OCI-LY7 (cell line): ENCODE measurements around the gene SNIP1. TPM values are rescaled to one million over a fixed set of nuclear protein-coding genes. Genes with fewer than 3 reads are reported as not detected.

Experiments
- BruUV-seq: library from RNA; stranded (reverse); fragments of 400-500 nt; replicated peaks from 2 replicates; lab custom pipeline; 2021; lab: Mats Ljungman, UMichigan
- CTCF ChIA-PET: fragments of 300-600 bp; sonication (Branson Sonifier 250); formaldehyde crosslinking; loops from one replicate; lab custom pipeline; 2022; ENCODE audit warnings: antibody characterized with exemption; ENCODE audit not compliant: unreplicated experiment; lab: Charles Lee
- POLR2A ChIA-PET: fragments of 300-600 bp; sonication (Branson Sonifier 250); formaldehyde crosslinking; loops from one replicate; lab custom pipeline; 2022; ENCODE audit warnings: antibody characterized with exemption; lab: Charles Lee
- DNase-seq: peaks from one replicate; pipeline ENCODE4 v3.0.0-alpha.2; 2015; ENCODE audit warnings: low spot score
- H2AFZ ChIP-seq: fragments of 200-600 bp; sonication (generic), shearing (Covaris generic); 2 replicates; pipeline ENCODE4 v1.6.1; 2014; ENCODE audit warnings: mild to moderate bottlenecking, antibody characterized with exemption, low read length, moderate library complexity
- H3K27ac ChIP-seq: fragments of 200-600 bp; sonication (generic); 2 replicates; pipeline ENCODE4 v1.5.1; 2014; ENCODE audit warnings: mixed run types, low read depth, mild to moderate bottlenecking, moderate library complexity, low read length, inconsistent platforms; ENCODE audit not compliant: poor library complexity, severe bottlenecking
- H3K36me3 ChIP-seq: fragments of 200-600 bp; sonication (generic); 2 replicates; pipeline ENCODE4 v1.6.1; 2014; ENCODE audit warnings: mild to moderate bottlenecking, antibody characterized with exemption, low read length, moderate library complexity, mixed read lengths; ENCODE audit not compliant: insufficient read depth
- H3K4me1 ChIP-seq: fragments of 200-600 bp; sonication (generic); 2 replicates; pipeline ENCODE4 v1.5.1; 2014; ENCODE audit warnings: mild to moderate bottlenecking, low read length; ENCODE audit not compliant: insufficient read depth, poor library complexity, severe bottlenecking
- H3K4me2 ChIP-seq: fragments of 200-600 bp; sonication (generic); 2 replicates; pipeline ENCODE4 v1.6.1; 2014; ENCODE audit warnings: mild to moderate bottlenecking, low read length
- H3K4me3 ChIP-seq: fragments of 200-600 bp; sonication (generic); 2 replicates; pipeline ENCODE4 v1.5.1; 2014; ENCODE audit warnings: mild to moderate bottlenecking, low read depth, low read length; ENCODE audit not compliant: poor library complexity, severe bottlenecking
- H3K79me2 ChIP-seq: fragments of 200-600 bp; sonication (generic); 2 replicates; pipeline ENCODE4 v1.6.1; 2016; ENCODE audit warnings: low read depth, mild to moderate bottlenecking, low read length, moderate library complexity, mixed read lengths; ENCODE audit not compliant: insufficient read depth
- H3K9me2 ChIP-seq: fragments of 200-600 bp; sonication (generic); 2 replicates; pipeline ENCODE4 v1.6.1; 2016; ENCODE audit warnings: mild to moderate bottlenecking, low read length, mixed read lengths; ENCODE audit not compliant: insufficient read depth
- H3K9me3 ChIP-seq: fragments of 200-600 bp; sonication (generic); 2 replicates; pipeline ENCODE4 v1.6.1; 2014; ENCODE audit warnings: mild to moderate bottlenecking, mixed run types, low read length, mixed read lengths
- H4K20me1 ChIP-seq: fragments of 200-600 bp; sonication (generic); 2 replicates; pipeline ENCODE4 v1.6.1; 2014; ENCODE audit warnings: mild to moderate bottlenecking, antibody characterized with exemption, low read length, moderate library complexity, mixed read lengths; ENCODE audit not compliant: insufficient read depth
- EZH2phosphoT487 ChIP-seq: fragments of 200-600 bp; sonication (generic); IDR thresholded peaks from 2 replicates; pipeline ENCODE4 v1.6.1; 2018; ENCODE audit warnings: low read depth, borderline replicate concordance, mild to moderate bottlenecking, mixed run types, antibody characterized with exemption, low read length, moderate library complexity, mixed read lengths
- intact Hi-C: fragments of 100-400 bp; cut with micrococcal nuclease; formaldehyde crosslinking; loops from one replicate; pipeline ENCODE4 v1.10.0; 2022; ENCODE audit not compliant: unreplicated experiment
- total RNA-seq, 2 experiments: library from RNA; depleted of rRNA in 1 of 2; stranded (reverse); fragments of >200 nt in 1 of 2; shearing (Covaris generic) in 1 of 2; gene quantifications; 2 replicates each; pipeline ENCODE4 v1.2.3, GENCODE V29; 2014 to 2022
- TF ChIP-seq, protein P1 (sequence below): fragments of 200-600 bp; sonication (generic); conservative IDR thresholded peaks from 2 replicates; pipeline ENCODE4 v1.5.1; 2014; ENCODE audit warnings: mild to moderate bottlenecking, antibody characterized with exemption, low read length, moderate library complexity, mixed read lengths

SNIP1 gene
- total RNA-seq, 2 experiments from 2014 or later = 14.7 to 24.2 TPM

GRCh38 chr1:37575692-37576091, 21.6 kb upstream of the SNIP1 start:
- no peak for TF ChIP-seq EZH2phosphoT487
- TF ChIP-seq, protein P1, sequence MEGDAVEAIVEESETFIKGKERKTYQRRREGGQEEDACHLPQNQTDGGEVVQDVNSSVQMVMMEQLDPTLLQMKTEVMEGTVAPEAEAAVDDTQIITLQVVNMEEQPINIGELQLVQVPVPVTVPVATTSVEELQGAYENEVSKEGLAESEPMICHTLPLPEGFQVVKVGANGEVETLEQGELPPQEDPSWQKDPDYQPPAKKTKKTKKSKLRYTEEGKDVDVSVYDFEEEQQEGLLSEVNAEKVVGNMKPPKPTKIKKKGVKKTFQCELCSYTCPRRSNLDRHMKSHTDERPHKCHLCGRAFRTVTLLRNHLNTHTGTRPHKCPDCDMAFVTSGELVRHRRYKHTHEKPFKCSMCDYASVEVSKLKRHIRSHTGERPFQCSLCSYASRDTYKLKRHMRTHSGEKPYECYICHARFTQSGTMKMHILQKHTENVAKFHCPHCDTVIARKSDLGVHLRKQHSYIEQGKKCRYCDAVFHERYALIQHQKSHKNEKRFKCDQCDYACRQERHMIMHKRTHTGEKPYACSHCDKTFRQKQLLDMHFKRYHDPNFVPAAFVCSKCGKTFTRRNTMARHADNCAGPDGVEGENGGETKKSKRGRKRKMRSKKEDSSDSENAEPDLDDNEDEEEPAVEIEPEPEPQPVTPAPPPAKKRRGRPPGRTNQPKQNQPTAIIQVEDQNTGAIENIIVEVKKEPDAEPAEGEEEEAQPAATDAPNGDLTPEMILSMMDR = no peak
- H3K4me1 ChIP-seq = no peaks in the 10 kb centered on the region
- H3K4me2 ChIP-seq = no peak overlapping the region
- H3K36me3 ChIP-seq = peaks cover 94% of the 10 kb centered on the region
- intact Hi-C loops = no loop called here
- H4K20me1 ChIP-seq = no peaks in the 10 kb centered on the region; the same call in 1 of the 2 replicates
- no TSS peak for BruUV-seq
- CTCF ChIA-PET = no interaction called here
- H3K9me2 ChIP-seq = no peaks in the 10 kb centered on the region
- no peak for DNase-seq
- no peaks in the 10 kb centered on the region for H3K79me2 ChIP-seq
- no peak overlapping the region for H2AFZ ChIP-seq
- H3K9me3 ChIP-seq = no peaks in the 10 kb centered on the region
- POLR2A ChIA-PET = no interaction called here
- H3K4me3 ChIP-seq = no peak overlapping the region
- H3K27ac ChIP-seq = no peak overlapping the region

GRCh38 chr1:37574834-37575480, 20.9 kb upstream of the SNIP1 start:
- H4K20me1 ChIP-seq = no peaks in the 10 kb centered on the region
- H3K4me1 ChIP-seq = no peaks in the 10 kb centered on the region
- H3K9me2 ChIP-seq = no peaks in the 10 kb centered on the region
- no peak overlapping the region for H3K27ac ChIP-seq
- no peak overlapping the region for H2AFZ ChIP-seq
- no peaks in the 10 kb centered on the region for H3K79me2 ChIP-seq
- H3K36me3 ChIP-seq = peaks cover 93% of the 10 kb centered on the region
- ChIA-PET POLR2A (no interaction called here), CTCF (no interaction called here)
- no peaks in the 10 kb centered on the region for H3K9me3 ChIP-seq
- no TSS peak for BruUV-seq
- H3K4me2 ChIP-seq = no peak overlapping the region
- TF ChIP-seq EZH2phosphoT487 = no peak
- TF ChIP-seq, protein P1 = no peak
- intact Hi-C loops = no loop called here
- H3K4me3 ChIP-seq = no peak overlapping the region
- no peak for DNase-seq

DNA sequence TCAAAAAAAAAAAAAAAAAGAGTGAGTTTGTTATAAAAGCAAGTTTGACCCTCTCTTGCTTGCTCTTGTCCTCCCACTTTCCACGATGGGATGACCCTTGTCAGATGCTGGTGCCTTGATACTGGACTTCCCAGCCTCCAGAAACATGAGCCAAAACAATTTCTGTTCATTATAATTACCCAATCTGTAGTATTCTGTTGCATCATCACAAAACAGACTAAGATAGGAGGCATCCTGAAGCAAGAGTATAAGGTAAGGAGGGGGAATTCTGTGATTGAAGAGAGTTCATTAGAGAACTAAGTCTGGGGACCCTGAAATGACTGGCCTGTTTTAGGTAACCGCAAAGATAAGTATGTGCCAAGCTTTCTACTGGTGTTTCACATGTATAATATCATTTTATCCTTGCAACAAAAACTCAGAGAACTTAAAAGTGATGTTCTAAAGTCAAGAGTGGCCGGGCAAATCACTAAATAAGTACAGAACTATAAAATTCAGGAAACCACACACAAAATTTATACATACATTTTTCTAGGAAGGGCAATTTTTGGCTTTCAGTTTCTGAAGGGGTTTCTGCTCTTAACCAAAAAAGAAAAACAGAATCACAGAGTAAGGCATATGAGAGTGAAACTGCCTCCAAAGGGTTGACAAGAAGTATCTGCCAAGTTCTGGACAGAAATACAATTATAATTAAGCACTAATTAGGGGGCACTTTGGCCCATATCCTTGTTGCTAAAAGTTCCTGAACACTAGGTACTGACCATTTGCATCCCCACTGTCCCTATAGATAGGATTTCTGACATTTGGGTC, 16.6 kb upstream of the SNIP1 start:
- Histone ChIP-seq H4K20me1 (no peaks in the 10 kb centered on the region), H3K4me3 (no peak overlapping the region), H3K4me2 (no peak overlapping the region), H3K79me2 (no peaks in the 10 kb centered on the region), H3K9me2 (no peaks in the 10 kb centered on the region), H2AFZ (no peak overlapping the region), H3K9me3 (no peaks in the 10 kb centered on the region), H3K4me1 (no peaks in the 10 kb centered on the region), H3K27ac (no peak overlapping the region), H3K36me3 (peaks cover 97% of the 10 kb centered on the region)
- CTCF ChIA-PET = no interaction called here
- POLR2A ChIA-PET = no interaction called here
- DNase-seq = no peak
- intact Hi-C loops = no loop called here
- no TSS peak for BruUV-seq
- TF ChIP-seq, protein P1 = no peak
- no peak for TF ChIP-seq EZH2phosphoT487
